Upper lobe of right lung (tissue), 1 donor: ENCODE results near the gene OOSP2. TPM values are rescaled to one million over a fixed set of nuclear protein-coding genes. Genes with fewer than 3 reads are reported as not detected.

Source experiments
- ATAC-seq: fragments of 200-7000 bp; cut with Tn5 transposase; one replicate; pipeline ENCODE4 v1.9.1; 2020; ENCODE audit warnings: mild to moderate bottlenecking, moderate library complexity
- DNase-seq: peaks from one replicate; pipeline ENCODE4 v3.0.0-alpha.2; 2020
- H3K27ac ChIP-seq: fragments of 200-600 bp; one replicate; pipeline ENCODE4 v1.8.0; 2022
- H3K27me3 ChIP-seq: fragments of 200-600 bp; one replicate; pipeline ENCODE4 v1.8.0; 2022; ENCODE audit warnings: mild to moderate bottlenecking
- H3K36me3 ChIP-seq: fragments of 200-600 bp; one replicate; pipeline ENCODE4 v1.8.0; 2022
- H3K4me1 ChIP-seq: fragments of 200-600 bp; one replicate; pipeline ENCODE4 v1.8.0; 2022
- H3K4me3 ChIP-seq: fragments of 200-600 bp; one replicate; pipeline ENCODE4 v1.8.0; 2022; ENCODE audit warnings: mild to moderate bottlenecking
- H3K9me3 ChIP-seq: fragments of 200-600 bp; one replicate; pipeline ENCODE4 v1.8.0; 2022
- CTCF ChIP-seq: fragments of 200-600 bp; IDR thresholded peaks from one replicate; pipeline ENCODE4 v1.8.0; 2022; ENCODE audit warnings: antibody characterized with exemption
- intact Hi-C: fragments of 100-400 bp; cut with DNase I; formaldehyde crosslinking; loops from one replicate; pipeline ENCODE4 v1.11.0; 2022
- total RNA-seq: library from RNA; stranded (reverse); fragmentation: NEBNext Ultra II Directional; extraction: Animal tissue kit (Norgen Biotek cat#: 25700); gene quantifications from one replicate; pipeline ENCODE4 v1.2.1, GENCODE V29; 2021
- donor health status: DM: no; HTN: yes; CAD: no; lungs with severe emphysema.

Gene OOSP2
- total RNA-seq, 1 donor from 2014 or later = not detected

DNA sequence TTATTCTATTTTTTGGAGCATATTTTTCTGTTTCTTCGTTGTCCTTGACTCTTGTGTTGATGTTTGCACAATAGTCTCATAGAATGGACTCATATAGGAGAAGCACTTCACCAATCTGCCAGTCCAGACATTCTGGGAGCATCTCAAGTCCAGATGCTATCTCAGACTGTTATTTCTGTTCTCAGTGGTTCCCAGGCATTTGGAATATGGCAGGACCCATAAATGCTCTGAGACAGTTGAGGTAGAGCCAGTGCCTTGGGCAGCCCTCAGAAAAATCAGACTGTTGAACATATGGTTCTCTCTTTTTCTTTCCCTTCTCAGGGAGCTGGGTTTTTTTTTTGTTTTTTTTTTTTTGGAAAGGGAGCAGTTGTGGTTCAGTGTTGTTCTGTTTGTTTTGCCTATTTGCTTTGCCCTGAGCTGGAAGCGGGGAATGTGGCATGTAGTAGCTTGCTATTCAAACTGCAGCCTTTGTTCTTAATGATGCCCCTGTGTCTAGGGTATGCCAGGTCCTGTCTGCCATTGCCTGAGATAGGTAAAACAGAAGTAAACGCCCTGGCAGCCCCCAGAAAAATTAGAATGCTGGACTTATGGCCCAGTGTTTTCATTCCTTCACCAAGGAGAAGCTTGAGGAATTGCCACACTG lies 44.5 kb downstream of the OOSP2 start:
- no peaks in the 10 kb centered on the region for H3K36me3 ChIP-seq
- H3K27me3 ChIP-seq = no peaks in the 10 kb centered on the region
- TF ChIP-seq CTCF = no peak
- H3K9me3 ChIP-seq = no peaks in the 10 kb centered on the region
- no peak overlapping the region for H3K27ac ChIP-seq
- no peaks in the 10 kb centered on the region for H3K4me1 ChIP-seq
- DNase-seq (no peak), ATAC-seq (no peak)
- H3K4me3 ChIP-seq = no peak overlapping the region
- intact Hi-C loops = no loop called here

GRCh38 chr11:60085909-60086308 lies 45.7 kb downstream of the OOSP2 start:
- Histone ChIP-seq H3K27me3 (no peaks in the 10 kb centered on the region), H3K27ac (no peak overlapping the region), H3K9me3 (no peaks in the 10 kb centered on the region), H3K36me3 (no peaks in the 10 kb centered on the region), H3K4me1 (no peaks in the 10 kb centered on the region), H3K4me3 (no peak overlapping the region)
- no peak for TF ChIP-seq CTCF
- no peak for DNase-seq
- intact Hi-C loops = no loop called here
- no peak for ATAC-seq

- Histone ChIP-seq H3K27me3 (no peaks in the 10 kb centered on the region), H3K4me1 (no peaks in the 10 kb centered on the region), H3K4me3 (no peak overlapping the region), H3K36me3 (no peaks in the 10 kb centered on the region), H3K27ac (no peak overlapping the region), H3K9me3 (no peaks in the 10 kb centered on the region)
- DNase-seq = no peak
- intact Hi-C loops = no loop called here
- no peak for TF ChIP-seq CTCF
- ATAC-seq = no peak
Measured at GRCh38 chr11:60087239-60087638, 47.0 kb downstream of the OOSP2 start.

DNA sequence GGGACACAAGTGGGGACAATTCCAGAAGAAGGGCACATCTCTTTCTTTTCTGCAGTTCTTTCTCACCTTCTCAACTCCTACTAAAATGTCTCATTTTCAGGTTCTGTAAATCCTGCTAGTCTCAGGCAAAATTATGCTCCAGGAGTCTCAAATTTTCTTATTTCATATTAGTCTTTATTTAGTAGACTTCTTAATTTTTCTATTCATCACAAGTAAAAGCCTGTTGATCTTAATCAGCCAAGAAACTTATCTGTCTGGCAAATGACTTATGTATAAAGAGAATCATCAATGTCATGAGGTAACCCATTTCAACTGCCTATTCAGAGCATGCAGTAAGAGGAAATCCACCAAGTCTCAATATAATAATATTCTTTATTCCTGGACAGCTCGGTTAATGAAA lies 48.2 kb downstream of the OOSP2 start, which contains the start of gene MS4A2:
TSS of gene MS4A2 (plus strand) at position 301 of the 400 bp plus-strand sequence. CDS start 102 bp downstream, outside the sequence.
- Histone ChIP-seq H3K27me3 (no peaks in the 10 kb centered on the region), H3K9me3 (no peaks in the 10 kb centered on the region), H3K4me1 (no peaks in the 10 kb centered on the region), H3K27ac (no peak within 1 kb of the TSS), H3K4me3 (no peak within 1 kb of the TSS), H3K36me3 (no peaks in the 10 kb centered on the region)
- no peak for TF ChIP-seq CTCF
- intact Hi-C loops = no loop called here
- DNase-seq (no peak), ATAC-seq (no peak)

DNA sequence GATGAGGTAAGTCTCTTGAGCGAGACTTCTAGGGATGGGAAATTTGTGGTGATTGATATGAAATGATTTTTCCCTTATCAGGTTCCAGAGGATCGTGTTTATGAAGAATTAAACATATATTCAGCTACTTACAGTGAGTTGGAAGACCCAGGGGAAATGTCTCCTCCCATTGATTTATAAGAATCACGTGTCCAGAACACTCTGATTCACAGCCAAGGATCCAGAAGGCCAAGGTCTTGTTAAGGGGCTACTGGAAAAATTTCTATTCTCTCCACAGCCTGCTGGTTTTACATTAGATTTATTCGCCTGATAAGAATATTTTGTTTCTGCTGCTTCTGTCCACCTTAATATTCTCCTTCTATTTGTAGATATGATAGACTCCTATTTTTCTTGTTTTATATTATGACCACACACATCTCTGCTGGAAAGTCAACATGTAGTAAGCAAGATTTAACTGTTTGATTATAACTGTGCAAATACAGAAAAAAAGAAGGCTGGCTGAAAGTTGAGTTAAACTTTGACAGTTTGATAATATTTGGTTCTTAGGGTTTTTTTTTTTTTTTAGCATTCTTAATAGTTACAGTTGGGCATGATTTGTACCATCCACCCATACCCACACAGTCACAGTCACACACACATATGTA lies 55.4 kb downstream of the OOSP2 start:
- no peak for ATAC-seq
- TF ChIP-seq CTCF = no peak
- Histone ChIP-seq H3K27me3 (no peaks in the 10 kb centered on the region), H3K4me1 (no peaks in the 10 kb centered on the region), H3K9me3 (no peaks in the 10 kb centered on the region), H3K4me3 (no peak overlapping the region), H3K27ac (no peak overlapping the region), H3K36me3 (no peaks in the 10 kb centered on the region)
- intact Hi-C loops = no loop called here
- DNase-seq = no peak
